NCI-H2171 treated with DMSO at 0.1 percent for 48 hours (cell line): ENCODE results near the gene MFAP1.
"Not testable (repeated sequence)": the region's sequence is repeated elsewhere in the genome, so short reads cannot be mapped to it uniquely, and the experiment has no call there.

Experiments
- DNase-seq: peaks from one replicate; lab custom pipeline; 2025; lab: John Stamatoyannopoulos, UW

The MFAP1 gene

GRCh38 chr15:43821505-43821904, 3.0 kb downstream of the MFAP1 start:
- DNase-seq: no peak

- DNase-seq: not testable (repeated sequence)
Measured at GRCh38 chr15:43815064-43815463, 9.4 kb downstream of the MFAP1 start.

- no peak for DNase-seq
Measured at GRCh38 chr15:43808960-43809678, 15.4 kb downstream of the MFAP1 start.

GRCh38 chr15:43808435-43808950, 16.0 kb downstream of the MFAP1 start:
- DNase-seq: no peak

- DNase-seq: not testable (repeated sequence)
Measured at GRCh38 chr15:43802676-43803075, 21.8 kb downstream of the MFAP1 start.

GRCh38 chr15:43800286-43801141, 24.0 kb downstream of the MFAP1 start, which contains the start of gene HYPK:
Gene HYPK (plus strand): TSS chr15:43800599. CDS start chr15:43800623, 24 bp downstream.
- DNase-seq: peak; percentile 89

- DNase-seq: no peak
Measured at GRCh38 chr15:43799945-43800285, 24.6 kb downstream of the MFAP1 start, which contains the start of gene SERINC4. Gene SERINC4 (minus strand): TSS chr15:43800220. CDS start chr15:43799986, 234 bp downstream.

GRCh38 chr15:43799209-43799944, 25.1 kb downstream of the MFAP1 start:
- peak; percentile 90 for DNase-seq

- DNase-seq: no peak
Measured at GRCh38 chr15:43796566-43796965, 27.9 kb downstream of the MFAP1 start.

GRCh38 chr15:43795997-43796396, 28.5 kb downstream of the MFAP1 start:
- no peak for DNase-seq

- DNase-seq: no peak
Measured at GRCh38 chr15:43795197-43795596, 29.3 kb downstream of the MFAP1 start.

GRCh38 chr15:43794269-43795037, 30.0 kb downstream of the MFAP1 start:
- DNase-seq: no peak

- no peak for DNase-seq
Measured at GRCh38 chr15:43793647-43794046, 30.8 kb downstream of the MFAP1 start.

GRCh38 chr15:43792761-43793476, 31.6 kb downstream of the MFAP1 start:
- DNase-seq: no peak

- peak; percentile 99 for DNase-seq
Measured at GRCh38 chr15:43791993-43792760, 32.3 kb downstream of the MFAP1 start, which contains the start of gene SERF2. Gene SERF2 (plus strand): TSS chr15:43792320. CDS start chr15:43792377, 57 bp downstream.

GRCh38 chr15:43789409-43789808, 35.1 kb downstream of the MFAP1 start:
- DNase-seq: peak; percentile 52

- DNase-seq: no peak
Measured at GRCh38 chr15:43779016-43779415, 45.5 kb downstream of the MFAP1 start.

- peak; percentile 92 for DNase-seq
Measured at GRCh38 chr15:43777267-43777914, 47.1 kb downstream of the MFAP1 start.

GRCh38 chr15:43776718-43777266, 47.7 kb downstream of the MFAP1 start, which contains the start of gene ELL3:
Gene ELL3 (minus strand): TSS chr15:43776966. CDS start chr15:43776901, 65 bp downstream.
- peak; percentile 89 for DNase-seq
